ENCODE results near the gene ZNF821.
A peak's percentile ranks its signal among the peaks of the same experiment; 100 is the strongest.

ZNF821 gene

DNA sequence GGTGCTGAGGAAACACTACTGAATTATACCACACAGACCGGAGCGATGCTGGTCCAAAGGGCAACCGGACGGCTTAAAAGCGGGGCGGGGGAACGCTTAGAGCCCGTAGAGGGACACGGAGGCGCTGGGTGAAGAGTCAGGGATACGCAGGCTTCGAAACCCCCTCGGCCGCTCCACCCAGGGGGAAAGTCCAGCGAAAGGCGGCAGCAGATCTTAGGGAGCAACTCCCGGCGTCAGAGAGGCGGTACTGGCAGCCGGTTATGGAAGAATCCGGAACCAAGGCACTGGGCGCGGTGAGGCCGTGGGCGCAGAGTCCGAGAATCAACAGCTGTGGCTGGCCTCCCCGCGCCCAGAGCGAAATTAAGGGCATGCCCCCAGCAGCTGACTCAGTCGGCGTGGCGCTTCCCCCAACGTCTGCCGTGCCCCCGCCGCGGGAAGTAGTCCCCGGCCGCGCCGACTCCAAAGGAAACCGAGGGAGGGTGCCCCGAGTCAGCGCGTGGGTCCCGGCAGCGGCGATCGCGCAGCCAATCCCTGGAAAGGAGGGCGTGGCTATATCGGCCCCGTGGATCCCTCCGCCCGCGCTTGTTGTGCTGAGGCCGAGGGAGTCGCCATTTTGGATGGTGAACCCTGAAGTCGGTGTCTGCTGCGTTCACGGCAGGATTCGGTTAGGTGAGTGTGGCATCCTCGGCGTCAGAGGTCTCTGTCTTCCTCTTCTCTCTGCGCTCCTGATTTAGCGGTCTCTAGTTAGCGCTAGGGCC is 11.1 kb upstream of the ZNF821 start, which contains the start of gene IST1:
Gene IST1, plus strand, starts transcription at position 611 of the 758 bp plus-strand sequence. CDS start 20,110 bp downstream, outside the sequence.
- CTCF ChIA-PET = interaction anchor here (7.9 kb wide), 1 partner anchor 12 kb away, joined by 76 read pairs; the partner anchor contains the start of gene ZNF821
- TF ChIP-seq, protein P1, sequence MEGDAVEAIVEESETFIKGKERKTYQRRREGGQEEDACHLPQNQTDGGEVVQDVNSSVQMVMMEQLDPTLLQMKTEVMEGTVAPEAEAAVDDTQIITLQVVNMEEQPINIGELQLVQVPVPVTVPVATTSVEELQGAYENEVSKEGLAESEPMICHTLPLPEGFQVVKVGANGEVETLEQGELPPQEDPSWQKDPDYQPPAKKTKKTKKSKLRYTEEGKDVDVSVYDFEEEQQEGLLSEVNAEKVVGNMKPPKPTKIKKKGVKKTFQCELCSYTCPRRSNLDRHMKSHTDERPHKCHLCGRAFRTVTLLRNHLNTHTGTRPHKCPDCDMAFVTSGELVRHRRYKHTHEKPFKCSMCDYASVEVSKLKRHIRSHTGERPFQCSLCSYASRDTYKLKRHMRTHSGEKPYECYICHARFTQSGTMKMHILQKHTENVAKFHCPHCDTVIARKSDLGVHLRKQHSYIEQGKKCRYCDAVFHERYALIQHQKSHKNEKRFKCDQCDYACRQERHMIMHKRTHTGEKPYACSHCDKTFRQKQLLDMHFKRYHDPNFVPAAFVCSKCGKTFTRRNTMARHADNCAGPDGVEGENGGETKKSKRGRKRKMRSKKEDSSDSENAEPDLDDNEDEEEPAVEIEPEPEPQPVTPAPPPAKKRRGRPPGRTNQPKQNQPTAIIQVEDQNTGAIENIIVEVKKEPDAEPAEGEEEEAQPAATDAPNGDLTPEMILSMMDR (IDR thresholded peaks at IDR 0.05; ENCODE audit: control extremely low read depth, extremely low read depth, low read depth, missing control alignments) = no peak
- POLR2A ChIA-PET = interaction anchor here (0.7 kb wide), 1 partner anchor 10 kb away, joined by 3 read pairs; no protein-coding TSS in a partner anchor
- DNase-seq (ENCODE audit: extremely low spot score) = peak; percentile 97

- DNase-seq (ENCODE audit: extremely low spot score) = no peak
Observed at GRCh38 chr16:71894229-71894920, 10.4 kb upstream of the ZNF821 start.

DNA sequence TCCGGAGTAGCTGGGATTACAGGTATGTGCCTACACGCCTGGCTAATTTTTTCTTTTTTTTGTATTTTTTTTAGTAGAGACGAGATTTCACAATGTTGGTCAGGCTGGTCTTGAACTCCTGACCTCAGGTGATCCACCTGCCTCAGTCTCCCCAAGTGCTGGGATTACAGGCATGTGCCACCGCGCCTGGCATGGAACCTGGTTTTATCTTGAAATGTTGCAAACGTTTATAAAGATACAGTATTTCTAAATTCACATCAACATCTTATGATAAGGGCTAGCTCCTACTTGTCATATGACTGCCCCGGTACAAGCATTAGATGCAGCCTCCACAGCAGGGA is 9.9 kb upstream of the ZNF821 start:
- ChIA-PET CTCF (interaction anchor here (1.4 to 7.9 kb wide), 2 partner anchors 10 to 17 kb away, joined by 4 to 76 read pairs; partner anchors contain the start of gene ZNF821), POLR2A (interaction anchor here (0.6 to 1.2 kb wide), 5 partner anchors 9 to 224 kb away, joined by 3 to 7 read pairs (median 4); partner anchors contain the start of genes DHX38 and TXNL4B)
- TF ChIP-seq, protein P1 (IDR thresholded peaks at IDR 0.05; ENCODE audit: control extremely low read depth, extremely low read depth, low read depth, missing control alignments) = no peak
- no peak for DNase-seq (ENCODE audit: extremely low spot score)

More at GRCh38 chr16:71894229-71894920, 10.4 kb upstream of the ZNF821 start:
- CTCF ChIA-PET = interaction anchor here (7.9 kb wide), 1 partner anchor 11 kb away, joined by 76 read pairs; the partner anchor contains the start of gene ZNF821
- POLR2A ChIA-PET = interaction anchor here (0.6 to 1.2 kb wide), 5 partner anchors 10 to 224 kb away, joined by 3 to 7 read pairs (median 4); partner anchors contain the start of genes DHX38 and TXNL4B
- TF ChIP-seq, protein P1 (IDR thresholded peaks at IDR 0.05; ENCODE audit: control extremely low read depth, extremely low read depth, low read depth, missing control alignments) = peak; percentile 27

- ChIA-PET CTCF (interaction anchor here (0.9 kb wide), 1 partner anchor 72 kb away, joined by 3 read pairs; no protein-coding TSS in a partner anchor), POLR2A (interaction anchor here (0.6 kb wide), 1 partner anchor 111 kb away, joined by 4 read pairs; no protein-coding TSS in a partner anchor)
- TF ChIP-seq, protein P1 (IDR thresholded peaks at IDR 0.05; ENCODE audit: control extremely low read depth, extremely low read depth, low read depth, missing control alignments) = no peak
- DNase-seq (ENCODE audit: extremely low spot score) = no peak
Observed at GRCh38 chr16:71889147-71889546, 5.2 kb upstream of the ZNF821 start.

- no peak for DNase-seq (ENCODE audit: extremely low spot score)
- ChIA-PET POLR2A (interaction anchor here (0.5 to 0.8 kb wide), 3 partner anchors 10 to 22 kb away, joined by 3 to 4 read pairs (median 3); partner anchors contain the start of gene IST1), CTCF (interaction anchor here (0.9 to 6.5 kb wide), 5 partner anchors 9 to 76 kb away, joined by 3 to 76 read pairs (median 22); partner anchors contain the start of genes ATXN1L and IST1)
- TF ChIP-seq, protein P1 (IDR thresholded peaks at IDR 0.05; ENCODE audit: control extremely low read depth, extremely low read depth, low read depth, missing control alignments) = no peak
Observed at GRCh38 chr16:71885261-71885650, 1.3 kb upstream of the ZNF821 start.
